Skeletal muscle tissue (tissue), 4 donors: ENCODE measurements around the gene DSCAML1. TPM values are rescaled to one million over a fixed set of nuclear protein-coding genes. Genes with fewer than 3 reads are reported as not detected.
A peak's percentile ranks its signal among the peaks of the same experiment; 100 is the strongest.

ENCODE experiments used
- H3K27ac ChIP-seq: one replicate; pipeline ENCODE4 v1.7.0; 2013; ENCODE audit warnings: mild to moderate bottlenecking, low read depth, low read length, inconsistent platforms
- H3K27me3 ChIP-seq, 3 donors: one replicate each; pipeline ENCODE4 v1.7.0; 2013; ENCODE audit warnings: low read length in 3 of 3; ENCODE audit not compliant: control insufficient read depth in 3 of 3, insufficient read depth in 3 of 3
- H3K36me3 ChIP-seq, 3 donors: one replicate each; pipeline ENCODE4 v1.7.0; 2013; ENCODE audit warnings: low read length in 3 of 3; ENCODE audit not compliant: control insufficient read depth in 3 of 3, insufficient read depth in 3 of 3
- H3K4me1 ChIP-seq, 3 donors: one replicate each; pipeline ENCODE4 v1.7.0; 2013; ENCODE audit warnings: low read length in 3 of 3, mild to moderate bottlenecking in 3 of 3; ENCODE audit not compliant: control insufficient read depth in 3 of 3, insufficient read depth in 3 of 3
- H3K4me3 ChIP-seq, 3 donors: one replicate each; pipeline ENCODE4 v1.7.0; 2013; ENCODE audit warnings: low read length in 3 of 3
- H3K9ac ChIP-seq, 3 donors: one replicate each; pipeline ENCODE4 v1.7.0; 2013; ENCODE audit warnings: low read length in 3 of 3, mild to moderate bottlenecking in 3 of 3, moderate library complexity in 2 of 3, low read depth in 1 of 3
- H3K9me3 ChIP-seq, 3 donors: one replicate each; pipeline ENCODE4 v1.7.0; 2013; ENCODE audit warnings: low read length in 3 of 3; ENCODE audit not compliant: control insufficient read depth in 3 of 3
- total RNA-seq: library from RNA; depleted of rRNA; stranded (reverse); fragments of >200 nt; gene quantifications from one replicate; pipeline ENCODE4 v1.2.3, GENCODE V29; 2014
- donor health status: Osteomylitis.

DSCAML1 gene, protein sequence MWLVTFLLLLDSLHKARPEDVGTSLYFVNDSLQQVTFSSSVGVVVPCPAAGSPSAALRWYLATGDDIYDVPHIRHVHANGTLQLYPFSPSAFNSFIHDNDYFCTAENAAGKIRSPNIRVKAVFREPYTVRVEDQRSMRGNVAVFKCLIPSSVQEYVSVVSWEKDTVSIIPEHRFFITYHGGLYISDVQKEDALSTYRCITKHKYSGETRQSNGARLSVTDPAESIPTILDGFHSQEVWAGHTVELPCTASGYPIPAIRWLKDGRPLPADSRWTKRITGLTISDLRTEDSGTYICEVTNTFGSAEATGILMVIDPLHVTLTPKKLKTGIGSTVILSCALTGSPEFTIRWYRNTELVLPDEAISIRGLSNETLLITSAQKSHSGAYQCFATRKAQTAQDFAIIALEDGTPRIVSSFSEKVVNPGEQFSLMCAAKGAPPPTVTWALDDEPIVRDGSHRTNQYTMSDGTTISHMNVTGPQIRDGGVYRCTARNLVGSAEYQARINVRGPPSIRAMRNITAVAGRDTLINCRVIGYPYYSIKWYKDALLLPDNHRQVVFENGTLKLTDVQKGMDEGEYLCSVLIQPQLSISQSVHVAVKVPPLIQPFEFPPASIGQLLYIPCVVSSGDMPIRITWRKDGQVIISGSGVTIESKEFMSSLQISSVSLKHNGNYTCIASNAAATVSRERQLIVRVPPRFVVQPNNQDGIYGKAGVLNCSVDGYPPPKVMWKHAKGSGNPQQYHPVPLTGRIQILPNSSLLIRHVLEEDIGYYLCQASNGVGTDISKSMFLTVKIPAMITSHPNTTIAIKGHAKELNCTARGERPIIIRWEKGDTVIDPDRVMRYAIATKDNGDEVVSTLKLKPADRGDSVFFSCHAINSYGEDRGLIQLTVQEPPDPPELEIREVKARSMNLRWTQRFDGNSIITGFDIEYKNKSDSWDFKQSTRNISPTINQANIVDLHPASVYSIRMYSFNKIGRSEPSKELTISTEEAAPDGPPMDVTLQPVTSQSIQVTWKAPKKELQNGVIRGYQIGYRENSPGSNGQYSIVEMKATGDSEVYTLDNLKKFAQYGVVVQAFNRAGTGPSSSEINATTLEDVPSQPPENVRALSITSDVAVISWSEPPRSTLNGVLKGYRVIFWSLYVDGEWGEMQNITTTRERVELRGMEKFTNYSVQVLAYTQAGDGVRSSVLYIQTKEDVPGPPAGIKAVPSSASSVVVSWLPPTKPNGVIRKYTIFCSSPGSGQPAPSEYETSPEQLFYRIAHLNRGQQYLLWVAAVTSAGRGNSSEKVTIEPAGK (N-terminal part only)
- 0.52 TPM for total RNA-seq

DNA sequence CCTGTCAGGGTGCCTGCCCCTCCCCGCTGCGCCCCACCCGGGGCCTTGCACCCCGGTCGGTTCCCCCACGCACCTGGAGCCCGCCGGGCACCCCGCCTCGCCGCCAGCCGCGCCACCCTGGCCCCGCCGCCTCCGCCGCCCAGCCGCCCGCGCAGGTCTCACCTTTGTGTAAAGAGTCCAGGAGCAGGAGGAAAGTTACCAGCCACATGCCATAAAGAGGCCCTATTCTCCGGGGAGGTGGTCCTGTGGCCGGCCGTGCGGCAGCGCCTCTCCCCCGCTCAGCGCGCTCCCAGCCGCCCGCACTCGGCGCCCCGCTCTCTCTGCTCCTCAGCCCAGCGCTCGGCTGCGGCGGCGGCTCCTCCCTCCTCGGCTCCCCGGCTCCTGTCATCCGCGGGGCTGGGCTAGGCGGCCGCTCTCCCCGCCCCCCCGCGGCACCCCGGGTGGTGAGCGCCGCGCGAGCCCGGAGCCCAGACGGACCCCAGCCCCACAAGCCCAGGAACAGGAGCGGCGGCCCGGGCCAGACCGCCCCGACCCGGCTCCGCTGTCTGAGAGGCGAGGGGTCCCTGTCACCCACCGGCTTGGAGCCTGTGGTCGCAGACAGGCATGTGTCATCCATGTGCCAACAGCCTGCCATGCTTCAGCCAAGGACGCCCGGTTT is at the start of gene DSCAML1:
DSCAML1 (minus strand) TSS at position 345 of the 658 bp plus-strand sequence; CDS start at position 208, 137 bp downstream.
- Histone ChIP-seq H3K4me1 (peaks cover 7 to 13% (median 9%) of the 10 kb centered on the region in 3 donors), H3K9me3 (no peaks in the 10 kb centered on the region)

DNA sequence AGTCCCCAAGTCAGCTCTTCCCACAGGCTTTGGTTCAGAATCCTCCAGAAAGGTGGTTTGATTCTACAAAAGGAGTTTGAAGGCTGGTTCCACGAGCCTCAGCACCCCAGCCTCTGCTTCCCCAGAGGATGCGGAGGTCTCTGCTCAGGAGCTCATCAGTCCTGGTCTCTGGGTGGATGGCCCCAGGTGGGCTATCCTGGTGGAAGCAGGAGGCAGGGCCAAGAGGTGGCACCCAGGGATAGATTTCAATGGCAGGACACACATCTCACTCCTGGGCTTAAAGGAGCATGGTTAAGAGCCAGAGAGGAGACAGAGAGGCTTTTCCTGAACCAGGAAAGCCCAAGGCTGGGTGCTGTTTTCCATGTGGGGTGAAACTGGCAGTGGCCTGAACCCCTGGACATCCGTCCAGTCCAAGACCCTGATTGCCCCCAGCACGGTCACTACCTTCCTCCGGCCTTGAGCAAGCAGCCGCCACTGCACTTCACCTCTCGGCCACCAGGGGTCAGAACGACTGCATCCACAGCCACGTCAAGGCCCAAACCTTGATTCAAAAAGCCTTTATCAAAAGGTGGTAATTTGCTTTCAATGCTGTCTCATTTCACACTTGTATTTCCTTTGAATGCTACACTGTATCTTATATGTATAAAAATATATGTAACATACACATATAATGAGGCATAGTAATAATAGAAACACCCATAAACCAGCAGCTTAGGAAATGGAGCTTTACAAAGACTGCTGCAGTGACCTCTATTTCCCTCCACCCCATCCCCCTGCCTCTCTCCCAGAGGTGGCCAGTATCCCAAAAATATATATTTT is 46.9 kb upstream of the DSCAML1 start:
- Histone ChIP-seq H3K27ac (no peak overlapping the region), H3K9ac (no peak overlapping the region), H3K4me1 (peaks cover 2 to 8% (median 8%) of the 10 kb centered on the region in 3 donors), H3K4me3 (no peak overlapping the region), H3K27me3 (no peaks in the 10 kb centered on the region), H3K36me3 (peaks cover 0 to 3% (median 0%) of the 10 kb centered on the region in 3 donors), H3K9me3 (no peaks in the 10 kb centered on the region)

More for the DNA sequence above, at the start of gene DSCAML1:
- H3K27me3 ChIP-seq, result peaks cover 54 to 66% (median 66%) of the 10 kb centered on the region in 3 donors
- no peaks in the 10 kb centered on the region for H3K36me3 ChIP-seq
- H3K4me3 ChIP-seq, result peak within 1 kb of the TSS in 1 of 3 donors; percentile 27
- H3K9ac ChIP-seq, result peak within 1 kb of the TSS in 1 of 3 donors; percentile 16
- no peak within 1 kb of the TSS for H3K27ac ChIP-seq

DNA sequence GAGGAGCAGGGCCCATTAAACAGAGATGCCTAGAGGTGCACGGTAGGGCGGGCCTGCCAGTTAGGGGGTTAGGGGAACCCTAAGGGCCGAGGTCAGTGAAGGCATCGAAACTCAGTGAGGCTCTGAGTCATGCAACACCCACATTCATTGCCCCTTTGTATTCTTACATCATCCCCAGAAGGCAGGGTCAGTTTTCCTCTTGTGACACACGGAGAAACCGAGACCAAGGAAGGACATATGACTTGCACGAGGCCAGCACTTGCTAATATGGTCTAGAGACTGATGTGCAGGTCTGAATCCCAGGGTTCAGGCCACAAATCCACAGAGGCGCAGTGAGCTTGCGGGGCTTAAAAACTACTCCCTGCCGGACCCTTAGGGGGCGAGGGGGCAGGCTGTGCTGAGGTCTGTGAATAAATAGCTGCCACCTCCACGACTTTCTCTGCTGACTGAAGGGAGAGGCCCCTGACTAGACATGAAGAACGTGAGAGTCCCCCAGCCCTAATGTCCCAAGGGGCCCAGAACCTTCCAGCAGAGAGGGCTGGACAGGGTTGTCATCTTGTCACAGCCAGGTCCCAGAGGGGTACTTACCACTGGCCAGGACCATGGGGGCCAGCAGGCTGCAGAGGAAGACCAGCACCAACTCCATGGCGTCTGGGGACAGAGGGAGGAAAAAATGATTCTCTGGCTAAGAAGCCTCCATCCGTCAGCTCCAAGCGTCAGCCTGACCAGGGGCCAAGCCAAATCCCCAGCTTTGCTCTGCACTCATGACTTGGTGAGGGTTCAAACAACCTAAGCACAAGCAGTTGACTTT is 45.3 kb upstream of the DSCAML1 start:
- peak overlapping the region in 2 of 3 donors; percentile 3 to 33 for H3K9ac ChIP-seq
- peaks cover 0 to 3% (median 0%) of the 10 kb centered on the region in 3 donors for H3K36me3 ChIP-seq
- H3K4me3 ChIP-seq, result no peak overlapping the region
- peaks cover 2 to 8% (median 8%) of the 10 kb centered on the region in 3 donors for H3K4me1 ChIP-seq
- H3K27me3 ChIP-seq, result no peaks in the 10 kb centered on the region
- no peaks in the 10 kb centered on the region for H3K9me3 ChIP-seq
- H3K27ac ChIP-seq, result peak overlapping the region; percentile 33

DNA sequence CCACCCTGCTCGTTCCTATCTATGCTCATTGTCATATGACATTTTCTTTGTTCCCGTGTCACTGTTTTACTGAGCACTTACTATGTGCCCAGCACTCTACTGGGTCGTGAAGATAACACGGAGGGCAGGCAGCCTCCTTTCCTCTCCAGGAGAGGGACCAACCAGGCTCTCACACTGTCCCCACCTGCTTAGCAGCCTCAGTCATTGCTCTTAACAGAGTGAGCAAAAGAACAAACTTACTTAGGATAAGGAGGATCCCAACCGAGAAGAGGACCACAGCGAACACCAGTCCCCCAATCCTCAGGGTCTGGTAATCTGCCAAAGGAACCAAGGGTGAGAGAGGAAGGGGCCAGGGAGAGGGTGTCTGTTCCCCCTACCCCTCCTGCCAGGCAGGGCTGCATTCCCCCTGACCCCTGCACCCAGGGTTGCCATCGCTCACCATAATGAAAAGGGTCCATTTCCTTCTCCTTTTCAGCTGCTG is 44.6 kb upstream of the DSCAML1 start:
- peak overlapping the region; percentile 26 for H3K27ac ChIP-seq
- H3K9me3 ChIP-seq, result no peaks in the 10 kb centered on the region
- H3K9ac ChIP-seq, result no peak overlapping the region
- H3K4me3 ChIP-seq, result no peak overlapping the region
- H3K4me1 ChIP-seq, result peaks cover 2 to 8% (median 8%) of the 10 kb centered on the region in 3 donors
- H3K36me3 ChIP-seq, result peaks cover 0 to 5% (median 0%) of the 10 kb centered on the region in 3 donors
- no peaks in the 10 kb centered on the region for H3K27me3 ChIP-seq

DNA sequence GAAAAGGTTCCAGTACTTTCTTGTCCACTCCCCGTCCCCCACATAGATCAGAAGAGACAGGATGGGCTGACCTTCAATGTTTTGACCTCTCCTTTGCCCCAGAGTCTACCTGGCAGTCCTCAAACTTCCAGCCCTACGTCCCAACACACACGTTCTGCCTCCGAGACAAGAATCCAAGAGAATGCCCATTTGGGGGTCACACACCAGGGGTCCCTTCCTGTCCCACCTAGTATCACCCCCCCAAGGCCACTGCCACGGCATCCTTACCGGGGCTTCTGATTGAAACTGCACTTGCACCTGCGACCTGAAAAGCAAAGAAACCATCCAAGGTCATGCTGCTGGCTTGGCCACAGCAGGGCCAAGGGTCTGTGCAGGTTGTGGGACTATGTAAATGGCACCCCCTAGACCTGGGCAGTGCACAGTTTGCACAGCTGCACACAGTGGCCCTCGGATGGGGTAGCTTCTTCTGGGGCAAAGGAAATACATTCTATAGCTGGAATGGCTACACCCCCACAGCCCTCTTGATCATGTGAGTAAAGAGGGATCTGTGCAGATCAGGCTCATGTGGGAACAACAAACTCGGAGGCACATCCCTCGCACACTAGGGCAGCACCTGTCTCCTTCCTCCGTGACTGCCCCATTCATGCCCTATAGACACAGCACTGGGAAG is 44.0 kb upstream of the DSCAML1 start:
- Histone ChIP-seq H3K27ac (no peak overlapping the region), H3K27me3 (peaks cover 0 to 2% (median 0%) of the 10 kb centered on the region in 3 donors), H3K9me3 (no peaks in the 10 kb centered on the region), H3K36me3 (peaks cover 0 to 5% (median 0%) of the 10 kb centered on the region in 3 donors), H3K4me3 (no peak overlapping the region), H3K9ac (no peak overlapping the region), H3K4me1 (peaks cover 2 to 11% (median 8%) of the 10 kb centered on the region in 3 donors)

DNA sequence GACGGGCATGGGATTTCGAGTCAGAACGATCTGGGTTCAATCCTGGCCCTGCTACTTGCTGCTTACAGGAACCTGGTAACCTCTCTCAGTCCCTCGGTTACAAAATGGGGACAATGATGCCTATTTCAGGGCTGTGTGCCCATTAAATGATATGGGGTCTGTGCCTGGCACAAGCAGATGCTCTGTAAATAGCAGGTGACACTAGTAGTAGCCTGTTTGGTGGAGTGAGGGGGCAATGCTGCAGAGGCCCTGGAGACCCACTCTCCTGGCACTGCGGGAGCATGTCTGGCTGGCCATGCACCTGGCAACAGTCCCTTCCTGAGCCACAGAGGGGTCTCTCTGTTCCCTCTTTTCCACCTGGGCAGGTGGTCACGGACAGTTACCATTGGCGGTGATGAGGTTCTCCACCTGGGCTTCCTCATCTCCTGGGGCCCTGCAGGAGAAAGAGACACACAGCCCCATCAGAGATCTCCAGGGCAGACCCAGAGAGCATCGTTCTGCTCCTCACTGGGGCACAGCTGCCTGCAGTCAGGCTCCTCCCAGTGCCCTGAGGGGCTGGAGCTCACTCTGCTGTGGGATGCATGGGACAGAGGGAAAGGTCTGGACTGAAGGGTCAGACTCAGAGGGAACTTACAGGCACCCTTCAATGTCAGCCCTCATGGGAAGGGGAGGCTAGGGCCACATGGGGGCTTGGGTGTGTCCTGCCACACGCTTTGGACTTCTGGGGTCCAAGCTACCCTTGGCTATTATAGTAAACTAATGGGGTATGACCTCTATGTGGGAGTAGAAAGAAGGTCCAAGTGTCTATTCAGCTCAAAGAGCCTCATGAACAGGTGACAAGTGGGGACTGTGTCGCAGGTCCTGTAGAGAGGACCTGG is 43.2 kb upstream of the DSCAML1 start:
- Histone ChIP-seq H3K36me3 (peaks cover 0 to 5% (median 0%) of the 10 kb centered on the region in 3 donors), H3K27ac (no peak overlapping the region), H3K9me3 (no peaks in the 10 kb centered on the region), H3K27me3 (peaks cover 0 to 2% (median 0%) of the 10 kb centered on the region in 3 donors), H3K9ac (no peak overlapping the region), H3K4me1 (peaks cover 2 to 11% (median 8%) of the 10 kb centered on the region in 3 donors), H3K4me3 (no peak overlapping the region)

DNA sequence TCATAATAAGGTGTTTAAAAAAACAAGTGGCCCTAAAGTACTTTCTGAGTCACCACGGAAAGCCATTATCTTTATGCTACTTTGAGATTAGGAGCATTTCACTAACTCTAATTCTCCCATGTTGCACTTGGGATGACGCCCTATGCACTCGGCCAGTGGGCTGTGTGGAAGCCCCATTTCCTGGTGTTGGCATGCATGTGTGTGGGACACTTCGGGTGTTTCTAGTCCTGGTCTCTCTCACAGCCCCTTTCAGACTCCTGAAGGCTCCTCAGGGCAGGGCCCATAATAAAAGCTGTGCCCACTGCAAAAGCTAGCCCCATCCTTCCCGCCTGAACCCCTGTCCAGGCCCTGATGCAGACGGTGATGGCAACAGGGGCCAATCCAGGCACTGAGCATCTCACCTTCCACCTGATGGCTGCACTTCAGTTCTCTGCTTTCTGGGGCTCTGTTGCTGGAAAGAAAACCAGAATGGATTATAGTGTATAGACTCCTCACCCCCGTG is 42.4 kb upstream of the DSCAML1 start:
- H3K27me3 ChIP-seq, result peaks cover 0 to 2% (median 0%) of the 10 kb centered on the region in 3 donors
- no peak overlapping the region for H3K9ac ChIP-seq
- H3K36me3 ChIP-seq, result peaks cover 0 to 5% (median 0%) of the 10 kb centered on the region in 3 donors
- H3K4me1 ChIP-seq, result peaks cover 2 to 11% (median 9%) of the 10 kb centered on the region in 3 donors
- H3K9me3 ChIP-seq, result no peaks in the 10 kb centered on the region
- H3K27ac ChIP-seq, result no peak overlapping the region
- H3K4me3 ChIP-seq, result no peak overlapping the region
